Measurements from ENCODE around the gene LRRFIP2. TPM values are rescaled to one million over a fixed set of nuclear protein-coding genes. Genes with fewer than 3 reads are reported as not detected.

LRRFIP2 gene
- total RNA-seq, 1 donor from 2014 or later: 62.4 TPM

DNA sequence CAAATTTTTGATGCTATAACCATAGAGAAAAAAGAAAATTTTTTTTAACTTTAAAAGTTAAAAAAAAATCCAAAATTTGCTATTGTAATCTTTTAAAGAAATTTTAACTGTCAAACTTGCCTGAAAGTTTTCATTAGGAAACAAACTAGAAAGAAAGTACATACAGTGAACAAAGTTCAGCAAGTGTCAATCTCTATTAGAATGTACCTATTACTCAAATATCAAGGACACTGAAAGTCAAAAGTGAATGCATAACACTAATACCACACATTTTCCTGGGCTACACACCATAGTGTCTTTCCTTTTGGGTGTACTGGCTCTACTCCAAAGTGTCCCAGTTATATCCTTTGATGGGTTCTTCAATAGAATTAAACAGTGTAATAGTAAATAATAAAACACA is 56.8 kb downstream of the LRRFIP2 start:
- no peak for FAIRE-seq

DNA sequence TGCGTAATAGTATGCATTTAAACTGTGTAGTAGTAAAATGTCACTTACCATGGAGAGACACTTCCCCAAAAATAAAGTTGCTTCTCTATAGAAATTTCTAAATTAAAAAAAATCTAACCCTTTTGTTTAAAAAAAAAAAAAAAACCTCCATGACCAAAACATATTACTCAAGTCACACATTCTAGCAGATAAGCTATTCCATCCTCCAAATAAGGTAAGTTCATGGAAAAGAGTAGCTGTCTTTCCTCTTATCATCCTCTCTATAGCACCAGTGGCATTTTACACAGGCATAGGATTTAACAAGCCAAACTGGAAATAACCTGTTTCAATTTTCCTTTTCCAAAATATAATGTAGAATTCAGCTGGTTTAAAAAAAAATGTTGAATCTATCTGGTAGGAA is 57.4 kb downstream of the LRRFIP2 start:
- TF ChIP-seq, protein P1, sequence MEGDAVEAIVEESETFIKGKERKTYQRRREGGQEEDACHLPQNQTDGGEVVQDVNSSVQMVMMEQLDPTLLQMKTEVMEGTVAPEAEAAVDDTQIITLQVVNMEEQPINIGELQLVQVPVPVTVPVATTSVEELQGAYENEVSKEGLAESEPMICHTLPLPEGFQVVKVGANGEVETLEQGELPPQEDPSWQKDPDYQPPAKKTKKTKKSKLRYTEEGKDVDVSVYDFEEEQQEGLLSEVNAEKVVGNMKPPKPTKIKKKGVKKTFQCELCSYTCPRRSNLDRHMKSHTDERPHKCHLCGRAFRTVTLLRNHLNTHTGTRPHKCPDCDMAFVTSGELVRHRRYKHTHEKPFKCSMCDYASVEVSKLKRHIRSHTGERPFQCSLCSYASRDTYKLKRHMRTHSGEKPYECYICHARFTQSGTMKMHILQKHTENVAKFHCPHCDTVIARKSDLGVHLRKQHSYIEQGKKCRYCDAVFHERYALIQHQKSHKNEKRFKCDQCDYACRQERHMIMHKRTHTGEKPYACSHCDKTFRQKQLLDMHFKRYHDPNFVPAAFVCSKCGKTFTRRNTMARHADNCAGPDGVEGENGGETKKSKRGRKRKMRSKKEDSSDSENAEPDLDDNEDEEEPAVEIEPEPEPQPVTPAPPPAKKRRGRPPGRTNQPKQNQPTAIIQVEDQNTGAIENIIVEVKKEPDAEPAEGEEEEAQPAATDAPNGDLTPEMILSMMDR (IDR thresholded peaks at IDR 0.05; ENCODE audit: insufficient read depth, low read depth, low read length): no peak
- TF ChIP-seq EZH2 (IDR thresholded peaks at IDR 0.05; ENCODE audit: insufficient read depth, low read length): no peak
- H2AFZ ChIP-seq (ENCODE audit: low read depth, low read length): no peak overlapping the region
- no peak overlapping the region for H3K9ac ChIP-seq (ENCODE audit: low read length)
- peaks cover 8% of the 10 kb centered on the region for H3K36me3 ChIP-seq (ENCODE audit: insufficient read depth, low read length)
- H3K4me3 Mint-ChIP-seq (ENCODE audit: unreplicated experiment): no peak overlapping the region
- no peaks in the 10 kb centered on the region for H4K20me1 ChIP-seq (ENCODE audit: insufficient read depth, low read length)
- peaks cover 11% of the 10 kb centered on the region for H3K4me1 ChIP-seq (ENCODE audit: insufficient read depth, low read length)
- no peaks in the 10 kb centered on the region for H3K27me3 ChIP-seq (ENCODE audit: insufficient read depth, low read length)
- FAIRE-seq (no peak), DNase-seq (ENCODE audit: low read depth) (no peak)
- no peaks in the 10 kb centered on the region for H3K9me3 Mint-ChIP-seq (ENCODE audit: unreplicated experiment)
- H3K4me3 ChIP-seq (ENCODE audit: insufficient read depth, low read depth, low read length): no peak overlapping the region
- H3K9me3 ChIP-seq (ENCODE audit: insufficient read depth, low read depth, low read length): no peaks in the 10 kb centered on the region
- peaks cover 3% of the 10 kb centered on the region for H3K4me1 Mint-ChIP-seq (ENCODE audit: low read depth, unreplicated experiment)
- H3K27ac Mint-ChIP-seq (ENCODE audit: unreplicated experiment): no peak overlapping the region
- peaks cover 3% of the 10 kb centered on the region for H3K36me3 Mint-ChIP-seq (ENCODE audit: low read depth, unreplicated experiment)
- peaks cover 3% of the 10 kb centered on the region for H3K79me2 ChIP-seq (ENCODE audit: insufficient read depth, low read length)
- no peak overlapping the region for H3K27ac ChIP-seq (ENCODE audit: low read depth, low read length)
- H3K4me2 ChIP-seq (ENCODE audit: low read length): no peak overlapping the region
- H3K27me3 Mint-ChIP-seq (ENCODE audit: low read depth, unreplicated experiment): no peaks in the 10 kb centered on the region

More for the DNA sequence above, 56.8 kb downstream of the LRRFIP2 start:
- H3K4me3 Mint-ChIP-seq (ENCODE audit: unreplicated experiment): no peak overlapping the region
- H3K36me3 Mint-ChIP-seq (ENCODE audit: low read depth, unreplicated experiment): peaks cover 7% of the 10 kb centered on the region
- peaks cover 11% of the 10 kb centered on the region for H3K4me1 ChIP-seq (ENCODE audit: insufficient read depth, low read length)
- no peak overlapping the region for H3K9ac ChIP-seq (ENCODE audit: low read length)
- peaks cover 3% of the 10 kb centered on the region for H3K4me1 Mint-ChIP-seq (ENCODE audit: low read depth, unreplicated experiment)
- TF ChIP-seq EZH2 (IDR thresholded peaks at IDR 0.05; ENCODE audit: insufficient read depth, low read length): no peak
- TF ChIP-seq, protein P1 (IDR thresholded peaks at IDR 0.05; ENCODE audit: insufficient read depth, low read depth, low read length): no peak
- H3K4me2 ChIP-seq (ENCODE audit: low read length): no peak overlapping the region
- H4K20me1 ChIP-seq (ENCODE audit: insufficient read depth, low read length): no peaks in the 10 kb centered on the region
- no peak overlapping the region for H2AFZ ChIP-seq (ENCODE audit: low read depth, low read length)
- no peaks in the 10 kb centered on the region for H3K27me3 Mint-ChIP-seq (ENCODE audit: low read depth, unreplicated experiment)
- H3K79me2 ChIP-seq (ENCODE audit: insufficient read depth, low read length): peaks cover 3% of the 10 kb centered on the region
- H3K36me3 ChIP-seq (ENCODE audit: insufficient read depth, low read length): peaks cover 8% of the 10 kb centered on the region
- no peaks in the 10 kb centered on the region for H3K9me3 ChIP-seq (ENCODE audit: insufficient read depth, low read depth, low read length)
- no peak overlapping the region for H3K27ac Mint-ChIP-seq (ENCODE audit: unreplicated experiment)
- H3K4me3 ChIP-seq (ENCODE audit: insufficient read depth, low read depth, low read length): no peak overlapping the region
- H3K27ac ChIP-seq (ENCODE audit: low read depth, low read length): no peak overlapping the region
- DNase-seq (ENCODE audit: low read depth): no peak
- H3K9me3 Mint-ChIP-seq (ENCODE audit: unreplicated experiment): no peaks in the 10 kb centered on the region
- H3K27me3 ChIP-seq (ENCODE audit: insufficient read depth, low read length): no peaks in the 10 kb centered on the region

DNA sequence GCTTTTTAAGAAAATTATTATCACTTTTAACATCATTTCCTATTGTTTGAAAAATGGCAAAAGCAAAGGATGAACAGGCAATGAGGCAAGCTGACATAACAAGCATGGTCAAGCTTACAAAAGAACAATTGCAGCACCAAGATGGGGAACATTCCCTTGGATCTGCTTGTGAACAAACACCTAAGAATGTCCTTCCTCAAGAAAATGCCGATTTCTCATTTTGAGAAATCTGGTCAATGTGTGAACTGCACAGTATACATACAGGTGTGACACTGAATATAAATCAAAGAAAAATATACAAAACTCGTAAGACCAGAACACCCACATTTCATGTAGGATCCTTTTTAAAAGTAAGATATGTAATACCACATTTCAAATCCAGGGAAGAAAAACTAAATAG is 58.9 kb downstream of the LRRFIP2 start:
- Histone ChIP-seq H3K27me3 (ENCODE audit: insufficient read depth, low read length) (no peaks in the 10 kb centered on the region), H3K27ac (ENCODE audit: low read depth, low read length) (peak overlapping the region; percentile 58), H2AFZ (ENCODE audit: low read depth, low read length) (no peak overlapping the region), H3K4me2 (ENCODE audit: low read length) (no peak overlapping the region), H3K79me2 (ENCODE audit: insufficient read depth, low read length) (peaks cover 3% of the 10 kb centered on the region), H4K20me1 (ENCODE audit: insufficient read depth, low read length) (no peaks in the 10 kb centered on the region), H3K9me3 (ENCODE audit: insufficient read depth, low read depth, low read length) (no peaks in the 10 kb centered on the region), H3K36me3 (ENCODE audit: insufficient read depth, low read length) (peaks cover 3% of the 10 kb centered on the region), H3K9ac (ENCODE audit: low read length) (no peak overlapping the region), H3K4me1 (ENCODE audit: insufficient read depth, low read length) (peaks cover 11% of the 10 kb centered on the region), H3K4me3 (ENCODE audit: insufficient read depth, low read depth, low read length) (no peak overlapping the region)
- Mint-ChIP-seq H3K27me3 (ENCODE audit: low read depth, unreplicated experiment) (no peaks in the 10 kb centered on the region), H3K36me3 (ENCODE audit: low read depth, unreplicated experiment) (peaks cover 3% of the 10 kb centered on the region), H3K9me3 (ENCODE audit: unreplicated experiment) (no peaks in the 10 kb centered on the region), H3K4me1 (ENCODE audit: low read depth, unreplicated experiment) (peaks cover 3% of the 10 kb centered on the region), H3K4me3 (ENCODE audit: unreplicated experiment) (no peak overlapping the region), H3K27ac (ENCODE audit: unreplicated experiment) (no peak overlapping the region)
- TF ChIP-seq, protein P1 (IDR thresholded peaks at IDR 0.05; ENCODE audit: insufficient read depth, low read depth, low read length): no peak
- no peak for TF ChIP-seq EZH2 (IDR thresholded peaks at IDR 0.05; ENCODE audit: insufficient read depth, low read length)
- FAIRE-seq: peak; percentile 66
- DNase-seq (ENCODE audit: low read depth): peak; percentile 33
